ENCODE data around the gene IL1R2.
"Not testable (repeated sequence)": the region's sequence is repeated elsewhere in the genome, so short reads cannot be mapped to it uniquely, and the experiment has no call there.

Gene IL1R2

DNA sequence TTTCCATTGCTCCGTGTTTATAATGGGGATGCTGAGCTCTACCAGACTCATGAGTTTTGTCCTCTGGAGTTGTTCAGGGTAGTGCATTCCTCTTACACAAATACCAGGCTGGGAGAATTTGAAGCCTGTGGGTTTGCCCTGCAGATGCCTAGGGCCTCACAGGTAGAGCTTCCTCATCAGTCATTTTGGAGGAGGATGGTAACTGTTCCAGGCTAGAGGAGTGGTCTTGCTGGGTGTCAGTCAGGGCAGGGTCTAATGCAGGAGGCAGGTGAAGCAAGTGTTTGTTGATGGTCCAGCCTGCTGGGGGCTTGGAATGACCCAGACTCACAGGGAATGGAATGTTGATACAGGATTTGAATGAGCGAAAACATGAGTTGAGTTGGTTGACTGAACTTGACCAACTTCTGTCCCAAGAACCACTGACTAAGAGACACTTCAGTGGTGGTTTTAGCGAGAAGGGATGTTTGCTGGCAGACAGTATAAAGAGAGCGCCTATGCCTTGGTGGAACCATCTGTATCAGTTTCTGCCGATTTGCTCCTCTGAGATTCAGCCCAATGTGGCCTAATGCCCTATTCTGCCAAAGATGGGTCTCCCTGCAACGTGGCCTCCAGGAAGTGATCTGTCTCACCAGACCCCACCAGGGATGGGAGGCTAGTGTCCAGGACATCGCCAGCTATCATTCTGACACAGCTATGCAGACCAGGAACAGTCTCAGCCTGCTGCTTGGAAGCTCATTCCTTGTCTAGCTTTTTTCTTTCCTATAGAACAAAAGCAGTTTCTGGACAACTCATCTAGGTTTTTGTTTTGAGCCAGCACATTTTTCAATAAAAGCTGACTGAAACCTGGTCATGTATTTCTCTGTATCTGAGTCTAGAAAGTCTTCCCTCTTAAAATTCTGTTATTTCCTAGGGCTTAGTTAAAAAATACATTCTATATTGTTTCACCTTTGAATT is 9.3 kb downstream of the IL1R2 start:
- no peak overlapping the region for H3K4me3 ChIP-seq (ENCODE audit: low read depth, low read length)
- in situ Hi-C loops (cut with HindIII; ENCODE audit: low sequenced_read_pairs) = no loop called here
- DNase-seq (ENCODE audit: low read depth, low spot score) = no peak
- TF ChIP-seq, protein P1, sequence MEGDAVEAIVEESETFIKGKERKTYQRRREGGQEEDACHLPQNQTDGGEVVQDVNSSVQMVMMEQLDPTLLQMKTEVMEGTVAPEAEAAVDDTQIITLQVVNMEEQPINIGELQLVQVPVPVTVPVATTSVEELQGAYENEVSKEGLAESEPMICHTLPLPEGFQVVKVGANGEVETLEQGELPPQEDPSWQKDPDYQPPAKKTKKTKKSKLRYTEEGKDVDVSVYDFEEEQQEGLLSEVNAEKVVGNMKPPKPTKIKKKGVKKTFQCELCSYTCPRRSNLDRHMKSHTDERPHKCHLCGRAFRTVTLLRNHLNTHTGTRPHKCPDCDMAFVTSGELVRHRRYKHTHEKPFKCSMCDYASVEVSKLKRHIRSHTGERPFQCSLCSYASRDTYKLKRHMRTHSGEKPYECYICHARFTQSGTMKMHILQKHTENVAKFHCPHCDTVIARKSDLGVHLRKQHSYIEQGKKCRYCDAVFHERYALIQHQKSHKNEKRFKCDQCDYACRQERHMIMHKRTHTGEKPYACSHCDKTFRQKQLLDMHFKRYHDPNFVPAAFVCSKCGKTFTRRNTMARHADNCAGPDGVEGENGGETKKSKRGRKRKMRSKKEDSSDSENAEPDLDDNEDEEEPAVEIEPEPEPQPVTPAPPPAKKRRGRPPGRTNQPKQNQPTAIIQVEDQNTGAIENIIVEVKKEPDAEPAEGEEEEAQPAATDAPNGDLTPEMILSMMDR (IDR thresholded peaks at IDR 0.05; ENCODE audit: low read depth, low read length) = no peak

- DNase-seq (ENCODE audit: low read depth, low spot score) = no peak
- in situ Hi-C loops (cut with HindIII; ENCODE audit: low sequenced_read_pairs) = no loop called here
- TF ChIP-seq, protein P1 (IDR thresholded peaks at IDR 0.05; ENCODE audit: low read depth, low read length) = no peak
- H3K4me3 ChIP-seq (ENCODE audit: low read depth, low read length) = no peak overlapping the region
Measured at GRCh38 chr2:102001767-102002142, 10.0 kb downstream of the IL1R2 start.

GRCh38 chr2:102002228-102002627 is 10.5 kb downstream of the IL1R2 start:
- DNase-seq (ENCODE audit: low read depth, low spot score) = no peak
- TF ChIP-seq, protein P1 (IDR thresholded peaks at IDR 0.05; ENCODE audit: low read depth, low read length) = no peak
- no peak overlapping the region for H3K4me3 ChIP-seq (ENCODE audit: low read depth, low read length)
- in situ Hi-C loops (cut with HindIII; ENCODE audit: low sequenced_read_pairs) = no loop called here

- in situ Hi-C loops (cut with HindIII; ENCODE audit: low sequenced_read_pairs); DNase-seq (ENCODE audit: low read depth, low spot score); H3K4me3 ChIP-seq (ENCODE audit: low read depth, low read length): not testable (repeated sequence)
Measured at GRCh38 chr2:102002909-102003308, 11.1 kb downstream of the IL1R2 start.

DNA sequence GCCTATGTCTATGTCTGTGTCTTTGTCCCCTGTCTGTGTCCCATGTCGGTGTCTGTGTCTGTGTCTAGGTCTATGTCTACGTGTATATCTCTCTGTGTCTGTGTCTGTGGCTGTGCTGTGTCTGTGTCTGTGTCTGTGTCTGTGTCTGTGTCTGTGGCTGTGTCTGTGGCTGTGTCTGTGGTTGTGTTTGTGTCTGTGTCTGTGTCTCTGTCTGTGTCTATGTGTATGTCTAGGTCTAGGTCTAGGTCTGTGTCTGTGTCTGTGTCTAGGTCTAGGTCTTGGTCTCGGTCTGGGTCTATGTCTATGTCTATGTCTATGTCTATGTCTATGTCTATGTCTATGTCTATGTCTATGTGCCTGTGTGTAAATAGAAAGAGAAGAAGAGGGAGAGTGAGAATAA is 11.9 kb downstream of the IL1R2 start:
- no peak overlapping the region for H3K4me3 ChIP-seq (ENCODE audit: low read depth, low read length)
- no peak for DNase-seq (ENCODE audit: low read depth, low spot score)
- TF ChIP-seq, protein P1 (IDR thresholded peaks at IDR 0.05; ENCODE audit: low read depth, low read length) = no peak
- in situ Hi-C loops (cut with HindIII; ENCODE audit: low sequenced_read_pairs) = no loop called here

GRCh38 chr2:102004581-102004980 is 12.8 kb downstream of the IL1R2 start:
- no peak for DNase-seq (ENCODE audit: low read depth, low spot score)
- TF ChIP-seq, protein P1 (IDR thresholded peaks at IDR 0.05; ENCODE audit: low read depth, low read length) = no peak
- H3K4me3 ChIP-seq (ENCODE audit: low read depth, low read length) = no peak overlapping the region
- in situ Hi-C loops (cut with HindIII; ENCODE audit: low sequenced_read_pairs) = no loop called here

DNA sequence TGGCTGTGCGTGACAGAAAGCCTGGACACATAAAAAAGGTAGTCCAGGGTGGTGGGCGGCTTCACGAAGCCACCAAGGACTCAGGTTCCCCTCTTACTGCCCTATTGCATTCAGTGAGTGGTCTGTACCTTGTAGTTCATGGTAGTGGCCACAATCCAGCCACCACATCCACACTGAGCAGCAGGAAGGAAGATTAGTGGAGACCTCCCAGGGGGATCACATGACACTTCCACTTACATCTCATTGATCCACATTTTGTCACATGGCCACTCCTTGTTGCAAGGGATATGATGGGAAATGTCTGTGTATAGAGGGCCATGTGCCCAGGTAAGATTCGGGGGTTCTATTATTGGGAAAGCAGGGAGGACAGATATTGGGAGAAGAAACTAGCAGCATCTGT is 13.7 kb downstream of the IL1R2 start:
- no peak overlapping the region for H3K4me3 ChIP-seq (ENCODE audit: low read depth, low read length)
- TF ChIP-seq, protein P1 (IDR thresholded peaks at IDR 0.05; ENCODE audit: low read depth, low read length) = no peak
- in situ Hi-C loops (cut with HindIII; ENCODE audit: low sequenced_read_pairs) = no loop called here
- no peak for DNase-seq (ENCODE audit: low read depth, low spot score)

Data from astrocyte of the spinal cord (primary cell).